B cell (primary cell): ENCODE measurements around the gene CNTNAP2. TPM values are rescaled to one million over a fixed set of nuclear protein-coding genes. Genes with fewer than 3 reads are reported as not detected.

ENCODE experiments used
- ATAC-seq: fragments of 200-7000 bp; cut with Tn5 transposase; one replicate; pipeline ENCODE4 v1.10.0; 2021; ENCODE audit warnings: low read depth, mild to moderate bottlenecking, moderate number of reproducible peaks, moderate library complexity
- CTCF ChIA-PET: fragments of 350-600 bp; sonication (Branson Sonifier 250); formaldehyde crosslinking; loops from one replicate; lab custom pipeline; 2021; ENCODE audit warnings: antibody characterized with exemption, inconsistent platforms; lab: Charles Lee
- POLR2A ChIA-PET: fragments of 350-600 bp; sonication (Branson Sonifier 250); formaldehyde crosslinking; loops from one replicate; lab custom pipeline; 2021; ENCODE audit warnings: antibody characterized with exemption; lab: Charles Lee
- DNase-seq: peaks from one replicate; pipeline ENCODE4 v3.0.0; 2013
- H2AFZ ChIP-seq: 2 replicates; pipeline ENCODE4 v1.6.1; 2012; ENCODE audit warnings: mild to moderate bottlenecking, low read depth, low read length; ENCODE audit not compliant: insufficient read depth, poor library complexity, severe bottlenecking
- H3K27ac ChIP-seq, 2 donors: 1 replicate in 1 of 2; 2 replicates in 1 of 2; pipeline ENCODE4 v1.5.1; 2012 to 2013; ENCODE audit warnings: low read length in 2 of 2, mild to moderate bottlenecking in 2 of 2, moderate library complexity in 1 of 2
- H3K27me3 ChIP-seq, 4 experiments: fragments of 200-600 bp in 1 of 4; sonication (generic) in 1 of 4; replicated peaks in 1 of 4; 1 replicate in 2 of 4; 2 replicates in 2 of 4; pipeline versions ENCODE4 v1.6.1 to v1.7.0; 2013 to 2016; ENCODE audit warnings: low read length in 3 of 4, mild to moderate bottlenecking in 2 of 4, mixed read lengths in 1 of 4, moderate library complexity in 1 of 4; ENCODE audit not compliant: insufficient read depth in 4 of 4, control insufficient read depth in 3 of 4; ENCODE audit errors: control extremely low read depth in 1 of 4
- H3K36me3 ChIP-seq, 2 experiments: replicated peaks in 1 of 2; 1 replicate in 1 of 2; 2 replicates in 1 of 2; pipeline versions ENCODE4 v1.6.1 to v1.7.1; 2013; ENCODE audit warnings: low read length in 1 of 2; ENCODE audit not compliant: insufficient read depth in 2 of 2, control insufficient read depth in 1 of 2; ENCODE audit errors: control extremely low read depth in 1 of 2, extremely low read depth in 1 of 2
- H3K4me1 ChIP-seq, 2 donors: fragments of 200-600 bp in 1 of 2; sonication (generic) in 1 of 2; 1 replicate in 1 of 2; 2 replicates in 1 of 2; pipeline versions ENCODE4 v1.5.1 to v1.6.1; 2013 to 2017; ENCODE audit warnings: low read length in 2 of 2; ENCODE audit not compliant: control insufficient read depth in 2 of 2, insufficient read depth in 2 of 2
- H3K4me2 ChIP-seq: replicated peaks from 2 replicates; pipeline ENCODE3; 2012; ENCODE audit warnings: mild to moderate bottlenecking, low read depth, low read length; ENCODE audit not compliant: poor library complexity, severe bottlenecking
- H3K4me3 ChIP-seq, 5 experiments: fragments of 200-600 bp in 1 of 5; sonication (generic) in 1 of 5; 1 replicate in 3 of 5; 2 replicates in 2 of 5; pipeline versions ENCODE4 v1.5.1 to v1.7.0; 2011 to 2016; ENCODE audit warnings: low read length in 4 of 5, mild to moderate bottlenecking in 4 of 5, low read depth in 2 of 5, control low read depth in 1 of 5, moderate library complexity in 1 of 5; ENCODE audit not compliant: insufficient read depth in 1 of 5; ENCODE audit errors: control extremely low read depth in 1 of 5, extremely low read depth in 1 of 5
- H3K79me2 ChIP-seq: fragments of 200-600 bp; sonication (generic); one replicate; pipeline ENCODE4 v1.6.0; 2016; ENCODE audit warnings: low read length; ENCODE audit not compliant: control insufficient read depth, insufficient read depth
- H3K9ac ChIP-seq: fragments of 200-600 bp; sonication (generic); 2 replicates; pipeline ENCODE4 v1.6.1; 2017; ENCODE audit warnings: mild to moderate bottlenecking, low read length, moderate library complexity
- H3K9me3 ChIP-seq, 3 donors: one replicate each; pipeline versions ENCODE4 v1.6.1 to v1.7.1; 2013; ENCODE audit warnings: low read length in 2 of 3; ENCODE audit not compliant: control insufficient read depth in 2 of 3, insufficient read depth in 1 of 3; ENCODE audit errors: control extremely low read depth in 1 of 3
- H4K20me1 ChIP-seq: 2 replicates; pipeline ENCODE4 v1.6.0; 2012; ENCODE audit warnings: mild to moderate bottlenecking, low read length; ENCODE audit not compliant: insufficient read depth, control insufficient read depth, poor library complexity, severe bottlenecking
- H3K27ac Mint-ChIP-seq: one replicate; pipeline ENCODE4 v1.8.0; 2021; ENCODE audit warnings: mixed read lengths
- H3K27me3 Mint-ChIP-seq: one replicate; pipeline ENCODE4 v1.8.0; 2021; ENCODE audit warnings: mixed read lengths
- H3K4me1 Mint-ChIP-seq: one replicate; pipeline ENCODE4 v1.8.0; 2021; ENCODE audit warnings: mixed read lengths
- H3K4me3 Mint-ChIP-seq: one replicate; pipeline ENCODE4 v1.8.0; 2021; ENCODE audit warnings: mixed read lengths
- H3K9me3 Mint-ChIP-seq: one replicate; pipeline ENCODE4 v1.8.0; 2022; ENCODE audit warnings: mixed read lengths; ENCODE audit not compliant: insufficient read depth
- EZH2 ChIP-seq: IDR thresholded peaks from 2 replicates; pipeline ENCODE4 v1.6.1; 2012; ENCODE audit warnings: borderline replicate concordance, low read depth, mild to moderate bottlenecking, moderate library complexity, low read length; ENCODE audit not compliant: insufficient read depth, poor library complexity, severe bottlenecking
- WGBS: methylation state at CpG from one replicate; pipeline ENCODE4 v1.1.5; 2013; ENCODE audit warnings: missing lambda C conversion rate; ENCODE audit not compliant: insufficient coverage; 5-methylcytosine and 5-hydroxymethylcytosine counted together
- intact Hi-C: fragments of 100-400 bp; cut with micrococcal nuclease; formaldehyde crosslinking; loops from one replicate; pipeline ENCODE4 v1.10.0; 2022
- polyA plus RNA-seq: library from polyadenylated mRNA; depleted of rRNA; stranded (reverse); fragments of >200 nt; gene quantifications from 2 replicates; pipeline ENCODE4 v1.2.3, GENCODE V29; 2012
- total RNA-seq, 2 donors: library from RNA; stranded (reverse); fragments of 120-200 nt in 1 of 2; gene quantifications; 1 replicate in 1 of 2; 2 replicates in 1 of 2; pipeline versions ENCODE4 v1.2.3 to v1.2.4, GENCODE V29; 2013 to 2022
- TF ChIP-seq, protein P1 (sequence below): fragments of 200-600 bp; IDR thresholded peaks from one replicate; pipeline ENCODE4 v1.8.0; 2022; ENCODE audit warnings: antibody characterized with exemption, mild to moderate bottlenecking

CNTNAP2 gene
- total and polyA plus RNA-seq, 2 donors (not counting 1 experiment from before 2014, with no cell fraction given) = 7.4 to 16.6 TPM

DNA sequence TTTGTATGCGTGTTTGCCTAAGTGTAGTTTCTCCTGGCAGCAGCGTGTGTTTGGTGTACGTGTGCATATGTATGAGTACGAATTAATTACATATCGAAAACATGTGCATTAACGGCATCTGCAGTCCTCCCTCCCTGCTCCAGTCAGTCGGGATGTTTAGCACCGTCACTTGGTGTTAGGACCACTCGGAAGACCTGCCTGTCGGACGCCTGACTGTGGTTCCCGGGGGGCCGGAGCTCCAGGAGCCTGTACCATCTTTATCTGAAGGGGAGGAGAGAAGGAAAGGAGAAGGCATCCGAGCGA, 1.1 kb upstream of the CNTNAP2 start:
- H3K4me1 ChIP-seq = peaks cover 3 to 15% of the 10 kb centered on the region in 2 donors
- no peak for ATAC-seq
- TF ChIP-seq EZH2 = no peak
- TF ChIP-seq, protein P1, sequence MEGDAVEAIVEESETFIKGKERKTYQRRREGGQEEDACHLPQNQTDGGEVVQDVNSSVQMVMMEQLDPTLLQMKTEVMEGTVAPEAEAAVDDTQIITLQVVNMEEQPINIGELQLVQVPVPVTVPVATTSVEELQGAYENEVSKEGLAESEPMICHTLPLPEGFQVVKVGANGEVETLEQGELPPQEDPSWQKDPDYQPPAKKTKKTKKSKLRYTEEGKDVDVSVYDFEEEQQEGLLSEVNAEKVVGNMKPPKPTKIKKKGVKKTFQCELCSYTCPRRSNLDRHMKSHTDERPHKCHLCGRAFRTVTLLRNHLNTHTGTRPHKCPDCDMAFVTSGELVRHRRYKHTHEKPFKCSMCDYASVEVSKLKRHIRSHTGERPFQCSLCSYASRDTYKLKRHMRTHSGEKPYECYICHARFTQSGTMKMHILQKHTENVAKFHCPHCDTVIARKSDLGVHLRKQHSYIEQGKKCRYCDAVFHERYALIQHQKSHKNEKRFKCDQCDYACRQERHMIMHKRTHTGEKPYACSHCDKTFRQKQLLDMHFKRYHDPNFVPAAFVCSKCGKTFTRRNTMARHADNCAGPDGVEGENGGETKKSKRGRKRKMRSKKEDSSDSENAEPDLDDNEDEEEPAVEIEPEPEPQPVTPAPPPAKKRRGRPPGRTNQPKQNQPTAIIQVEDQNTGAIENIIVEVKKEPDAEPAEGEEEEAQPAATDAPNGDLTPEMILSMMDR = no peak

DNA sequence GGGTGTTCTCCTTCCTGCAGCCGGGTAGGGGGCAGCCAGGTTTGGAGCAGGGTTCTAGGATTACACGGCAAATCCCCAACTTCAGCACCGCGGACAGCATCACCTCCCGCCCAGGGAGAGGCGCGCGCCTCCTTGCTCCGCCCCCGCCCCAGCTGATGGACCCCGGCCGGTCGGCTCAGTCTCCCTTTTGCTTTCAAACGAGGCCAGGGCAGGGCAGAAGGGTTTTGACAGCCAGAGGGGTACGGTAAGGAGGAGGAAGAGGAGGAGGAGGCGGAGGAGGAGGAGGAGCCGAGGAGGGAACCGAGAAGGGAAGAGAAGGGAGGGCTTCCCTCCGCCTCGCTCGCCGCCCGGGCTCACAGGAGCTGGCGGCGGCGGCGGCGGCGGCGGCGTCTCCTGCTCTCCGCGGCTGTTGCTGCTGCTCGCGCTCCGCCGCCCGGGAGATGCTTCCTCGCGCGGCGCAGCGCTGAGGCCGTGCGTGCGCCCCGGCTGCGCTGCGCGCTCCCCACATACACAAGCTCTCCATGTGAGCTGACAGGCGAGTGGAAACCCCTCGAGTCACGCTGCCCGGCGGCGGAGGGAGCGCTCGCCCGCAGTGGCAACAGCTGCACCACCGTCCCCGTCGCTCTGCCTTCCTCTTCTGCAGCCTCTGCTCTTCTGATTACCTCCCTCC, 615 bp upstream of the CNTNAP2 start:
- Mint-ChIP-seq H3K4me3 (peak overlapping the region; percentile 60), H3K27ac (no peak overlapping the region), H3K4me1 (peaks cover 14% of the 10 kb centered on the region), H3K9me3 (no peaks in the 10 kb centered on the region), H3K27me3 (peaks cover 25% of the 10 kb centered on the region)
- Histone ChIP-seq H3K4me1 (peaks cover 3 to 15% of the 10 kb centered on the region in 2 donors), H3K9me3 (peaks cover 0 to 5% (median 0%) of the 10 kb centered on the region in 3 donors), H3K4me2 (peak overlapping the region; percentile 58), H3K79me2 (no peaks in the 10 kb centered on the region), H3K27ac (no peak overlapping the region), H3K4me3 (peak overlapping the region in 2 of 5 experiments; percentile 24 to 29), H3K27me3 (peaks cover 0 to 15% (median 3%) of the 10 kb centered on the region in 4 experiments), H3K9ac (peak overlapping the region; percentile 29), H2AFZ (peak overlapping the region; percentile 38), H4K20me1 (no peaks in the 10 kb centered on the region), H3K36me3 (no peaks in the 10 kb centered on the region)
- ChIA-PET CTCF (no interaction called here), POLR2A (no interaction called here)
- intact Hi-C loops = no loop called here
- 4% methylated on average over 56 of the region's 62 CpGs for WGBS
- TF ChIP-seq, protein P1 = no peak
- no peak for TF ChIP-seq EZH2
- no peak for DNase-seq
- ATAC-seq = no peak

More for the DNA sequence above, 1.1 kb upstream of the CNTNAP2 start:
- Histone ChIP-seq H4K20me1 (no peaks in the 10 kb centered on the region), H3K4me2 (peak overlapping the region; percentile 58), H3K9me3 (peaks cover 0 to 5% (median 0%) of the 10 kb centered on the region in 3 donors), H3K27me3 (peaks cover 0 to 15% (median 3%) of the 10 kb centered on the region in 4 experiments), H3K79me2 (no peaks in the 10 kb centered on the region), H3K27ac (no peak overlapping the region), H2AFZ (peak overlapping the region; percentile 38), H3K9ac (no peak overlapping the region), H3K4me3 (no peak overlapping the region), H3K36me3 (no peaks in the 10 kb centered on the region)
- ChIA-PET POLR2A (no interaction called here), CTCF (no interaction called here)
- WGBS = 41% methylated on average over 10 of the region's 15 CpGs
- H3K27ac Mint-ChIP-seq = no peak overlapping the region
- H3K4me3 Mint-ChIP-seq = peak overlapping the region; percentile 60
- intact Hi-C loops = no loop called here
- H3K9me3 Mint-ChIP-seq = no peaks in the 10 kb centered on the region
- no peak for DNase-seq
- H3K4me1 Mint-ChIP-seq = peaks cover 14% of the 10 kb centered on the region
- peaks cover 25% of the 10 kb centered on the region for H3K27me3 Mint-ChIP-seq
